ENCODE measurements around the gene FAM9C.
"Not testable (repeated sequence)": the region's sequence is repeated elsewhere in the genome, so short reads cannot be mapped to it uniquely, and the experiment has no call there.

FAM9C gene

DNA sequence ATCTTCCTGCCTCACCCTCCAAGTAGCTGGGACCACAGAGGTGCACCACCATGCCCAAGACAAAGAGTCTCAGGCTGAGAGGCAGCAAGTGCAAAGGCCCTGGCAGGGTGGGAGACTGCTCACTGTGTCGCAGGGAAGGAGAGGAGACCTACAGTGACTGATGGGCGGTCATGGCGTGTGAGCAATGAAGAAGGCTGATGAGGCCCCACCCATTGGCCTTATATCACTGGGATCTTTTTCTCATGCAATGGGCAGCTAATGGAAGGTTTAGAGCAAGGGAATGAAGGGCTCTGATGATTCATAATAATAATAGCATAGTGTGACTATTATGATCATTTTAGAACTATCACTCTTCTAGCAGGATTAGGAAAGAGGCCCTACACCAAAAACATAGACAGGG is 20.9 kb downstream of the FAM9C start:
- no peak for DNase-seq (ENCODE audit: low spot score)
- H3K27ac ChIP-seq, result no peak overlapping the region
- H3K4me3 ChIP-seq, result no peak overlapping the region
- TF ChIP-seq, protein P1, sequence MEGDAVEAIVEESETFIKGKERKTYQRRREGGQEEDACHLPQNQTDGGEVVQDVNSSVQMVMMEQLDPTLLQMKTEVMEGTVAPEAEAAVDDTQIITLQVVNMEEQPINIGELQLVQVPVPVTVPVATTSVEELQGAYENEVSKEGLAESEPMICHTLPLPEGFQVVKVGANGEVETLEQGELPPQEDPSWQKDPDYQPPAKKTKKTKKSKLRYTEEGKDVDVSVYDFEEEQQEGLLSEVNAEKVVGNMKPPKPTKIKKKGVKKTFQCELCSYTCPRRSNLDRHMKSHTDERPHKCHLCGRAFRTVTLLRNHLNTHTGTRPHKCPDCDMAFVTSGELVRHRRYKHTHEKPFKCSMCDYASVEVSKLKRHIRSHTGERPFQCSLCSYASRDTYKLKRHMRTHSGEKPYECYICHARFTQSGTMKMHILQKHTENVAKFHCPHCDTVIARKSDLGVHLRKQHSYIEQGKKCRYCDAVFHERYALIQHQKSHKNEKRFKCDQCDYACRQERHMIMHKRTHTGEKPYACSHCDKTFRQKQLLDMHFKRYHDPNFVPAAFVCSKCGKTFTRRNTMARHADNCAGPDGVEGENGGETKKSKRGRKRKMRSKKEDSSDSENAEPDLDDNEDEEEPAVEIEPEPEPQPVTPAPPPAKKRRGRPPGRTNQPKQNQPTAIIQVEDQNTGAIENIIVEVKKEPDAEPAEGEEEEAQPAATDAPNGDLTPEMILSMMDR (IDR thresholded peaks at IDR 0.05), result no peak

- no peak overlapping the region for H3K27ac ChIP-seq
- no peak for DNase-seq (ENCODE audit: low spot score)
- no peak overlapping the region for H3K4me3 ChIP-seq
- TF ChIP-seq, protein P1 (IDR thresholded peaks at IDR 0.05), result no peak
These were observed 21.5 kb downstream of the FAM9C start for GRCh38 chrX:13022926-13023325.

DNA sequence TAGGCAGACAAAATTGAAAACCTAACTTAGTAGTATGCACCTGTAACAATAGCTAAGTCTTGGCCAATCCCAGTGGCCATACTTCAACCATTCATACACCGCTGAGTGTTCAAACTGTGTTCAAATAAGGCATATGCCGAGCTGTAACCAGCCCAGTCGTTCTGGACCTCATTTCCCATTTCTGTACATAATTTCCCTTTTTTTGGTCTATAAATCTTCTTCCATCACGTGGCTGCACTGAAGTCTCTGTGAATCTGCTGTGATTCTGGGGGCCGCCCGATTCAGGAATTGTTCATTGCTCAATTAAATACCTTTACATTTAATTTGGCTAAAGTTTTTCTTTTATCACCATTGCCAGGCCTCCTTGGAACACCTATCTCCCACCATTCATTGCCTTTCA is 27.7 kb downstream of the FAM9C start:
- not testable (repeated sequence) for H3K27ac ChIP-seq; DNase-seq (ENCODE audit: low spot score); H3K4me3 ChIP-seq

- TF ChIP-seq, protein P1 (IDR thresholded peaks at IDR 0.05), result no peak
- Histone ChIP-seq H3K27ac (no peak overlapping the region), H3K4me3 (no peak overlapping the region)
- DNase-seq (ENCODE audit: low spot score), result no peak
These were observed 28.7 kb downstream of the FAM9C start for GRCh38 chrX:13015536-13016236.

DNA sequence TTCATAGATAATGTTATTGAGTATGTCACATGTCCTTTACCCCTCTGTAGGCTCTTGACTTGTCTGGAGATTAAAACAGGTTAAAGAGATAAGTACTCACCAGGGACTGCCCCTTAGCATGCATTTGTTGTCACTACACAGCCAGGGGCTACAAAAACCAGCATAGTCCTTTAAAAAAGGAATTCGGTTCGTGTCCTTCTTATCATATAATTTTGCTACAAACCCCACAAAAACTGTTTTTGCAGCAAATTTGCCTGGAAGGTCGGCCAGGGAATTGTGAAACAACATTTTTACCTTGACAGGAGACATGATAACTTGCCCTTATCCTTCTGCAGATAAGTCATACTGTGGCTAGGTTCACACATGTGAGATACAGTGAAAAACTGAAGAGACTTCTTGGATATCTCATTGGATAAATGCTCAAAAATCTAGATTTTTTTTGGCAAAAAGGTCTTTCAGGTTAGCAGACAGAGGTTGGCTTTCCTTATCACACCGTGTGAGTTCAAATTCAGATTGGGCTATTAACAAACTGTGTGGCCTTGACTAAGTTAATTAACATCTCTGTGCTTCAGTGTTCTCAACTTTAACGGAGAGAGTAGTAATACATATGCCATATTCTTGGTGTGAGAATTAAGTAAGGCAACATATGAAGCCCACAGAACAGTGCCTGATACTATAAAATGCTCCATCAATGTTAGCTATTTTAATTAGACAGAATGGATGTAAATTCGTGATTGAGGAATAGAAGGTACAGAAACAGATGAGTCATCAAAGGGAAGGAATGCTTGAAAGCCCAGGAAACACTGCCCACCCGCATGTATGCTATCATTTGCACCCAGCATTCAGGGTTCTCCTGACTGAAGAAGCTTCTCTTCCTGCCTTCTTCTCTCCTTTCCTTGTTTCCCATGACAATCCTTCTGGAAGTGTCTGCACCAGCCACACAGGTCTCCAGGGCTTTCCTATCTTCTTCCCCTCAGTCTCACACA is 30.0 kb downstream of the FAM9C start:
- peak overlapping the region in 1 of 2 donors; percentile 9 for H3K27ac ChIP-seq
- TF ChIP-seq, protein P1 (IDR thresholded peaks at IDR 0.05), result no peak
- no peak for DNase-seq (ENCODE audit: low spot score)
- no peak overlapping the region for H3K4me3 ChIP-seq

DNA sequence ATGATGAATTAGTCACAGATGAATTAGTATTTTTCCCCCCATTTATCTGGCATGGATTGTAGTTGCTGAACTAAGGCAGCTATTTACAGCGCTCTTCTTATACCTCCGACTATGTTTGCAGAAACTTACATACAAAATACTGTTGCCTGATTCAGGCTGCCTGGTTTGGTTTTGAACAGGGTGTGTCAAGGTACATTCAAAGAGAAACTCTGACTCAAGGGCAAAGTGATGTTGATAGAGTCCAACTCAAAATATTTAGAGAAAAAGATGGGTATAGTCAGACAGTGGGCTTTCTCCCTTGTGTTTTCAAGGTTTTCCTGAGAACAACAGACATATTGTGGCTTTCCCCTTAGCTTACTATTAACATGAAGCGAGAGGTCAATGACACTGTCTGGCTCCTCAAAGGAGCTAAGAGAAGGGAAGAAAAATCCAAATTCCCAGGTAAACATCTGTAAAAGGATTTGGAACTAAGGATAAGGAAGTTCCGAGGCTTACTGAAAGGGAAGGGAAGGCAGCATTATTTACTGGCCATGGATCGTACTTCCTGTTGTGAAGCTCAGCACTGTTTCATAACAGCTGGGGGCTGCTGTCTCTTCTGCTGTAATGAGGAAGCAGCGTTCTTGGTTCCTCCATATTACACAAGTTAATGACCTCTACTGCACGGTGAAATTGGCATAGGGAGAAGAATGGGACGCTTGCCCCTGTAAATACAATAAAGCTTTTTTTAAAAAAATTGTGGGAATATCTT is 30.9 kb downstream of the FAM9C start:
- TF ChIP-seq, protein P1 (IDR thresholded peaks at IDR 0.05), result no peak
- no peak for DNase-seq (ENCODE audit: low spot score)
- Histone ChIP-seq H3K4me3 (no peak overlapping the region), H3K27ac (peak overlapping the region in 1 of 2 donors; percentile 9)

GRCh38 chrX:13010546-13010945 is 33.9 kb downstream of the FAM9C start:
- DNase-seq (ENCODE audit: low spot score), result no peak
- TF ChIP-seq, protein P1 (IDR thresholded peaks at IDR 0.05), result no peak
- Histone ChIP-seq H3K4me3 (no peak overlapping the region), H3K27ac (no peak overlapping the region)
